Middle frontal gyrus (tissue), 1 donor: Measurements from ENCODE around the gene MCEE.
"Not testable (repeated sequence)": the region's sequence is repeated elsewhere in the genome, so short reads cannot be mapped to it uniquely, and the experiment has no call there.

Experiments used
- DNase-seq: peaks from one replicate; pipeline ENCODE4 v3.0.0-alpha.2; 2015; ENCODE audit warnings: low spot score; ENCODE audit errors: extremely low spot score

The MCEE gene

GRCh38 chr2:71129114-71129901 lies 721 bp downstream of the MCEE start:
- no peak for DNase-seq

DNA sequence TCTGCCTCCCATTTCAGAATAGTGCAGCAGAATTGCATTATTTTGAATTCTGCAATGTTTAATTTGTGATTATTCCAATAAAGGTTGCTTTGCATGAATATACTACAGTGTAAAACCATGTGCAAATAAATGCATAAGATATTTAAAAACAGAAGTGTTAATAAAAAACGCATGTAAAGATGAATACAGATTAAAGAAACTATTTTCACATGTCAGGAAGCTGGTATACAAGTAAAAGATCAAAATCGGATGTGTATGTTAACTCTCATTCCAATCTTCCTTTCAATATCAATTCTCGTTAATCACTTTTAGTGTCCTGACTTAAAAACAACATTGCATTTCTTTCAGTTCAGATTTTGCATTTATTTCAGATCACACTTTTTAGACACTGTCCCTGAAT lies 3.1 kb downstream of the MCEE start:
- no peak for DNase-seq

GRCh38 chr2:71125506-71126294 lies 4.3 kb downstream of the MCEE start:
- no peak for DNase-seq

DNA sequence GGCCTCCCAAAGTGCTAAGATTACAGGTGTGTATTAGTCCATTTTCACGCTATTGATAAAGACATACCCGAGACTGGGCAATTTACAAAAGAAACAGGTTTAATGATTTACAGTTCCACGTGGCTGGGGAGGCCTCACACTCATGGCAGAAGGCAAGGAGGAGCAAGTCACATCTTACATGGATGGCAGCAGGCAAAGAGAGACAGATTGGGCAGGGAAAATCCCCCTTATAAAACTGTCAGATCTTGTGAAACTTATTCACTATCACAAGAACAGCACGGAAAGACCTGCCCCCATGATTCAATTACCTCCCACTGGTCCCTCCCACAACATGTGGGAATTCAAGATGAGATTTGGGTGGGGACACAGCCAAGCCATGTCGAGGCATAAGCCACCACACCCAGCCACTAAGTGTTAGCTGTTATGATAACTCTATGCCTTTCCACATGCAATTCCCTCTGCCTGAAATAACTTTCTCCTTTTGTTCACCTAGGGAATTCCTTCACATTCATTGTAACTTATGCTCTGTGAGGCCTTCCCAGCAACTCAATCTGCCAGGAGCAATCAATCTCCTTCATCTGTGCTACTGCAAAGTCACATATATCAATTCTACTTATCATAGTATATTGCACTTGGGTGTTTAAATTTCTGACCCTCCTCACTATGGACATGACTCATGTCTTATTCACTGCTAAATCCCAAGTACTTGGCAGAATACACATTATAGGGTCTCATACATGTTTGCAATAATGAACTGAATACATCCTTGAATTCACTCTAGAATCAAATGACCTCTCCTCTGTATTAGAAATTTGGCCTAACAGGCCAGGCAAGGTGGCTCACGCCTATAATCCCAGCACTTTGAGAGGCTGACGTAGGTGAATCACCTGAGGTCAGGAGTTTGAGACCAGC lies 7.4 kb downstream of the MCEE start:
- DNase-seq = no peak

DNA sequence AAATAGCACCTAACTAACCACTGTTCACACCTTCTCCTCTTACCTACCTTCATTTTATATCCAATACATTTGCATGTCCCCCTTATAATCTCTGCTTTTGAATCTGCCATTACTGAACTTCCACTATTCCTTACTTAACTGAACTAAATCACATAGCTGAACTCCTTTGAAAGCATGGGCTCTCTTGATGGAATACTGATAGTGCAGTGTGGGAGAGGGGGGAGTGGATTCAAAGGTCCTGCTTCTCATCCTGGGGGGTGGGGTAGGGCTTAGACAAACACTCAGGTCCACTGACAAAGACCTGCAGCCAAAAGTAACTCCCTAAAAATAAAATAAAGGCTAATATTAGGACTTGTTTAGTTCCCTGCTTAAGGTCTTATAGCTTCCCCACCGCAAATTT lies 8.6 kb downstream of the MCEE start:
- DNase-seq = no peak

- DNase-seq = no peak
These were observed 9.8 kb downstream of the MCEE start for GRCh38 chr2:71120195-71120594.

DNA sequence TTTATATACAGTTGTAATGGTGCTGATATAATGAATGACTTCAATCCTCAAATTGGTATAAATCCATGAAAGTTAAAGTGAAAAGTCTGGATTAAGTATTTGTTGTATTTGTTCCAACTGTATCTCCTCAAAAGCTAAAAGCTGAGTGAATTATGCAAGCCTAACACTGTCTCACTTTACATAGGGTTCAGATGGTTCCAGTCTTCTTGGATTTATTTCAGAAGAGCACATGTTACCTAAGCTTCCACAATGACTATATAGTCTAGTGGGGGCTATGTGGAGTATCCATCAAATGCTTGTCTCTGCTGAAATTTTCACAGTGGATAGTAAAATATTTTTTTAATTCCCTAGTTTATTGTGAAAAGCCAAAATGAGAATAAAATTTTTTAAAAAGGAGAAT lies 13.0 kb downstream of the MCEE start:
- no peak for DNase-seq

DNA sequence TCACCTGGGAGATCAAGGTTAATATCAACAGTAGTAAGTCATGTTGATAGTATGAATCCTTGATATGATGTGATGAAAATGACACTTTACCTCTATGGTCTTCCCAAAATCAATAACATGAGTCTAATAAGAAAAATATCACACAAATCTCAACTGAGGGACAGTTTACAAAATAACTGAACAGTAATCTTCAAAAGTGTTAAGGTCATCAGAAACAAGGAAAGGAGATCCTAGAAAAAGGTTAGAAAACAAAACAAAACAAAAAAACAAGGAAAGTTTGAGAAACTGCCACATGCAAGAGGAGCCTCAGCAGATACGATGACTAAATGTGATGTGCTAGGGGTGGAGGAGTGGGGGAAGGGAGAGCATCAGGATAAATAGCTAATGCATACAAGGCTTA lies 16.2 kb downstream of the MCEE start:
- no peak for DNase-seq

GRCh38 chr2:71108091-71108490 lies 21.9 kb downstream of the MCEE start:
- DNase-seq = no peak

DNA sequence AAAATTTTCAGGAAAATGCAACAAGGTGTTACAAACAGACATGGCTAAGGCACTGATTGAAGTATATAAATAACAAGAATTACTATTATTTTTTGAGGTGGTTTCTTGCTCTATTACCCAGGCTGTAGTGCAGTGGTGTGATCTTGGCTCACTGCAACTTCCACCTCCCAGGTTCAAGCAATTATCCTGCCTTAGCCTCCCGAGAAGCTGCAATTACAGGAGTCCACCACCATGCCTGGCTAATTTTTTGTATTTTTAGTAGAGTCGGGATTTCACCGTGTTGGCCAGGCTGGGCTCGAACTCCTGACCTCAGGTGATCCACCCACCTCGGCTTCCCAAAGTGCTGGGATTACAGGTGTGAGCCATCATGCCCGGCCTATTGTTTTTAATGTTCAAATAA lies 23.6 kb downstream of the MCEE start:
- not testable (repeated sequence) for DNase-seq

DNA sequence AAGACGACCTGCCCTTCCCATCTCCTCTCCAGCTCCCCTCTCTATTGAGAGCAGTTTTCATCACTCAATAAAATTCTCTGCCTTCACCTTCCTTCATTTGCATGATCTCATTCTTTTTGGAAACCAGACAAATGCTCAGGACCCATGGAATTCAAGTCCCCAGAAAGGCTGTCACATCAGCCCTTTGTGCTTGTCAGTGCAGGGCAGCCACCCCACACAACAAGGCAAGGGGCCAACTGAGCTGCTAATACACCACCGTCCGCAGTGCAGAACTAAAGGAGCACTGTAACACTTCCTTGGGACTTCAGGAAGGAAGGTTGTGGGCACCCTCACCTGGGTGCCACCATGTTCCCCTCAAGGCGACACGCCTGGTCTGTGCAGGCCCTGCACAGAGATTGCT lies 26.2 kb downstream of the MCEE start:
- no peak for DNase-seq

GRCh38 chr2:71102981-71103681 lies 26.9 kb downstream of the MCEE start:
- no peak for DNase-seq

GRCh38 chr2:71101656-71102055 lies 28.4 kb downstream of the MCEE start:
- DNase-seq = no peak

DNA sequence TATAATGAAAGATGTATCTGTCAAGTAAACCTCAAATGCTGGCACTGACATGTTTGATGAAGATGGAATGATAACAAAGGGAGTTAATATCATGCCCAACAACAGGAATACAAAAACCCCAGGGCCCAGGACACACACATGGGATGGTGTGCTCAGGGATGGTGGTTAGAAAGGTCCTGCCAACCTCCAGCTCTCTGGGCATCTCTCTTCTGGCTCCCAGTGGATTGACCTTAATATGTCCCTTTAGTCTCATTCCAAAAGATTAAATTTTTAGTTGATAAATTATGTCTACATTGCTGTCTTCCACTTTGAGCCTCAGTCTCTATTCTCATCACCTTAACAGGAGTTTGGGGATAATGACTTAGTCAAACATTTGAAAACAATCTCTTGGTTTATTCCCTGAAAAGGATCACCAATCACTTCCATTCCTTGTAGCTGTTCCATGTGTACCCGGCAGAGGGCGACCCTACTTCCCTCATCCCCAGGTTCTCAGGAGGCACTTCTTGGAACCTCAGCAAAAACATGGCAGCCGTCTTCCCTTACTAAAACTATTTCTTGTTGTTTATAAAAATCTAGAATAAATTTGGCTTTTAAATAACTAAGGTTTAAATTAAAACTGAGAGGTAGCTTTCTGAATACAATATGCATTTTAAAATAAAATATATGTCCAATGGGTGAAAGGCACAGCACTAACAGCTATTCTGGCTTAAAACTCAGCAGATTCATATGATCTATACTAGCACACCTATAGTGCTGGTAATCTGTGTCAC lies 29.6 kb downstream of the MCEE start:
- DNase-seq = no peak

DNA sequence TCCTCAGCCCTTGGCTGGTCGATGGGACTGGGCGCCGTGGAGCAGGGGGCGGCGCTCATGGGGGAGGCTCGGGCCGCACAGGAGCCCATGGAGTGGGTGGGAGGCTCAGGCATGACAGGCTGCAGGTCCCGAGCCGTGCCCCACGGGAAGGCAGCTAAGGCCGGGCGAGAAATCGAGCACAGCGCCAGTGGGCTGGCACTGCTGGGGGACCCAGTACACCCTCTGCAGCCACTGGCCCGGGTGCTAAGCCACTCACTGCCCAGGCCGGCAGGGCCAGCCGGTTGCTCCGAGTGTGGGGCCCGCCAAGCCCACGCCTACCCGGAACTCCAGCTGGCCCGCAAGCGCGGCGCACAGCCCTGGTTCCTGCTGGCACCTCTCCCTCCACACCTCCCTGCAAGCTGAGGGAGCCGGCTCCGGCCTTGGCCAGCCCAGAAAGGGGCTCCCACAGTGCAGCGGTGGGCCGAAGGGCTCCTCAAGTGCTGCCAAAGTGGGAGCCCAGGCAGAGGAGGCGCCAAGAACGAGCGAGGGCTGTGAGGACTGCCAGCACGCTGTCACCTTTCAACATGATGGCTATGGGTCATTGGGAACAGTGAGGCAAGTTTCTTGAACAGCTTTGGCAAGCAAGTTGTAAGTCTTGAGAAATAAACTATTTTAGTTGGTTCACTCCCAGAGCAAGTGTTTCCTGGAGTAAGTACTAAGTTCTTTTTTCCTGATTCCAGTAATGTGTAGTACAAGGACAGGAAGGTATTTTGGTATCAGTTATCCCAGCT lies 37.4 kb downstream of the MCEE start:
- DNase-seq = not testable (repeated sequence)

- DNase-seq = not testable (repeated sequence)
These were observed 38.2 kb downstream of the MCEE start for GRCh38 chr2:71091808-71092207.

DNA sequence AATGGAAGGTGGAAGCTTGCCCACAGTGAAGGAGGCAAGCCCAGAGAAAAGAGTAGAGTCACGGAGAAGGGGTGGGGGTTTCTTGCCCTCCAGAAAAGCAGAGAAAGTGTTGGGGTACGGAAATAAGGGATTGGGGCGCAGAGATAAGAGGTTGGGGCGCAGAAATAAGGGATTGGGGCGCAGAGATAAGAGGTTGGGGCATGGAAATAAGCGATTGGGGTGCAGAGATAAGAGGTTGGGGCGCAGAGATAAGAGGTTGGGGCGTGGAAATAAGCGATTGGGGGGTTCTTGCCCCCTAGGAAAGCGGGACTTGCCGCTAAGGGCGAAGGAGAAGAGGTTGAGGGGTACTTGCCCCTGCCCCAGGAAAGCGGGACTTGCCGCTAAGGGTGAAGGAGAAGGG lies 40.6 kb downstream of the MCEE start:
- not testable (repeated sequence) for DNase-seq

DNA sequence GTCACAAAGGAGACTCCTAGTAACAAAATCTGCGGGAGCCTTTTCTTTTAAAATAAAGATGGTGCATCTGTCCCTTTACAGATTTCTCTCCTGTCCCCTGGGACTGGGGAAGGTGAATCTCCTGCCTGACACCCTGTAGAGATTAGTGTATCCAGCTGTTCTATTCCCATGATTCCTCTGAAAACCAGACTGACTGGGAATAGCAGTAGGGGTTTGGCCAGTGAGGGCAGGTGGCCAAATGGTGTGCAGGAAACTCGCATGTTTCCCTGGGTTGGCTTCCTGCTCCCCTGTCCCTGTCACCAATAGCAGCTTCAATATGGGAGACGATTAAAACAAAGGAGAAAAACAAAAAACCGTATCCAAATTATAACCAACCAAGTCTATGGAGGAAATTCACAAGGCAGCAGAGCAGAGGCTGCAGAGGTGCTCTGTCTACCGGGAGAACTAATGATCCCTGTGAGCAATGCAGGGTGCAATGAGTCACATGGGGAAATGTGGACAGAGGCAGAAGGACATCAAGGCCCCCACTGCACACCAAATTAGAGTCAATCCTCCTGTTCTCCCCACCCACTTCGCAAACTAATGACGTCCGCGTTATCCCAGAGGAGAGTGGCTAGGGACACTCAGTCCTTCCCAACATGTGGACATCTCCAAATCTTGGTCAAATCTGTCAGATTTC lies 44.6 kb downstream of the MCEE start:
- DNase-seq = not testable (repeated sequence)

GRCh38 chr2:71083752-71084312 lies 46.2 kb downstream of the MCEE start:
- not testable (repeated sequence) for DNase-seq
